HepG2 (cell line): ENCODE data around the gene FAM83G. TPM values are rescaled to one million over a fixed set of nuclear protein-coding genes. Genes with fewer than 3 reads are reported as not detected.

Experiments used
- GLMP ChIP-seq: sonication (generic); formaldehyde crosslinking; IDR thresholded peaks from 2 replicates; pipeline ENCODE4 v1.9.0; 2021; ENCODE audit warnings: missing genetic modification reagents, mild to moderate bottlenecking, borderline replicate concordance
- ZBTB40 ChIP-seq, 2 experiments: fragments of 450-650 bp in 1 of 2; sonication (generic) in 1 of 2; formaldehyde crosslinking in 1 of 2; IDR thresholded peaks; 2 replicates each; pipeline versions ENCODE4 v1.6.1 to v1.8.0; 2016 to 2022; ENCODE audit warnings: antibody characterized with exemption in 1 of 2, mild to moderate bottlenecking in 1 of 2, missing genetic modification reagents in 1 of 2
- ZMYM3 ChIP-seq: sonication (generic); formaldehyde crosslinking; IDR thresholded peaks from 2 replicates; pipeline ENCODE4 v1.5.1; 2020; ENCODE audit warnings: mild to moderate bottlenecking, missing genetic modification reagents
- polyA plus RNA-seq, 8 experiments: library from polyadenylated mRNA; depleted of rRNA in 3 of 8; stranded (reverse) in 7 of 8; unstranded in 1 of 8; fragments of >200 nt; fragmentation: Illumina TruSeq in 4 of 8; extraction: Trizol in 4 of 8; gene quantifications; 2 replicates each; pipeline versions ENCODE4 v1.2.1 to v1.2.3, GENCODE V29; 2011 to 2016; ENCODE audit warnings: low read depth in 4 of 8, missing spikeins in 1 of 8, mixed read lengths in 1 of 8; ENCODE audit not compliant: insufficient read depth in 1 of 8
- total RNA-seq, 5 experiments: library from RNA; depleted of rRNA; stranded (reverse); fragments of >200 nt; fragmentation: Illumina TruSeq; extraction: Trizol; gene quantifications; 2 replicates each; pipeline ENCODE4 v1.2.3, GENCODE V29; 2016; ENCODE audit warnings: low read depth in 1 of 5

FAM83G gene
- total and polyA plus RNA-seq, 2 of the 13 experiments (the other 11 are each of a cell fraction or from before 2014, with no cell fraction given) = 13.7 to 18.6 TPM

- TF ChIP-seq ZMYM3 (CRISPR knock-in tag) = peak; percentile 83; the same call in 1 of the 2 replicates
- TF ChIP-seq ZBTB40 (IDR thresholded peaks at IDR 0.05) = no peak
- TF ChIP-seq ZBTB40 (CRISPR knock-in tag; IDR thresholded peaks at IDR 0.05) = 0 out of 2 replicates have a peak, but pooled peaks have one; percentile 8
- no peak for TF ChIP-seq GLMP (CRISPR knock-in tag)
Observed at GRCh38 chr17:18963126-18964017, 41.2 kb downstream of the FAM83G start (continued).
